Thyroid gland (tissue), 4 donors: ENCODE data around the gene PDGFA.

ENCODE experiments used
- POLR2A ChIP-seq, 2 donors: fragments of 450-650 bp; IDR thresholded peaks; one replicate each; pipeline ENCODE4 v1.6.1; 2017; ENCODE audit warnings: antibody characterized with exemption in 2 of 2, mild to moderate bottlenecking in 2 of 2, moderate library complexity in 1 of 2
- TF ChIP-seq, protein P1 (sequence below), 6 experiments: fragments of 200-600 bp in 3 of 6; fragments of 450-650 bp in 3 of 6; sonication (generic) in 3 of 6; IDR thresholded peaks; one replicate each; pipeline ENCODE4 v1.5.1; 2016 to 2019; ENCODE audit warnings: antibody characterized with exemption in 6 of 6, mild to moderate bottlenecking in 2 of 6, inconsistent platforms in 1 of 6, moderate library complexity in 1 of 6

DNA sequence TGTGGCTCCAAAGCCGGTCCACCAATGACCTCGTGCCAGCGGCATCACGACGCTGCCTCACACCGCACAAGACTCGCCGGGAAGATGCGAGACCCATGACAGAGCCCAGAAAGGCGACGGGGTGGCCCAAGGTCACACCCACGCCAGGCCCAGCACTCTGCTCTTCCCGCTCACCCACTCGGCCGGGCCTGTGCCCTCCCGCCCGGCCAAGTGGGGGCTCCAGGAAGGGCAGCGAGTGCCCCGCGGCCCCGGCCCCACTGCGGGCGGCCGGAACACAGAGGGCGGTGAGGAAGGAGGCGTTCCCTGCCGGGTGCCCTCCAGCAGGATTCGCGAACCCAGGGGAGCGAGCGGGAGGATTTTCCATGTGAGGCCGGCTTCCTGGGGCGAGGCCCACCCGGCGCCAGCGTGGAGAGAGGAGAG is 56.3 kb downstream of the PDGFA start:
- TF ChIP-seq, protein P1, sequence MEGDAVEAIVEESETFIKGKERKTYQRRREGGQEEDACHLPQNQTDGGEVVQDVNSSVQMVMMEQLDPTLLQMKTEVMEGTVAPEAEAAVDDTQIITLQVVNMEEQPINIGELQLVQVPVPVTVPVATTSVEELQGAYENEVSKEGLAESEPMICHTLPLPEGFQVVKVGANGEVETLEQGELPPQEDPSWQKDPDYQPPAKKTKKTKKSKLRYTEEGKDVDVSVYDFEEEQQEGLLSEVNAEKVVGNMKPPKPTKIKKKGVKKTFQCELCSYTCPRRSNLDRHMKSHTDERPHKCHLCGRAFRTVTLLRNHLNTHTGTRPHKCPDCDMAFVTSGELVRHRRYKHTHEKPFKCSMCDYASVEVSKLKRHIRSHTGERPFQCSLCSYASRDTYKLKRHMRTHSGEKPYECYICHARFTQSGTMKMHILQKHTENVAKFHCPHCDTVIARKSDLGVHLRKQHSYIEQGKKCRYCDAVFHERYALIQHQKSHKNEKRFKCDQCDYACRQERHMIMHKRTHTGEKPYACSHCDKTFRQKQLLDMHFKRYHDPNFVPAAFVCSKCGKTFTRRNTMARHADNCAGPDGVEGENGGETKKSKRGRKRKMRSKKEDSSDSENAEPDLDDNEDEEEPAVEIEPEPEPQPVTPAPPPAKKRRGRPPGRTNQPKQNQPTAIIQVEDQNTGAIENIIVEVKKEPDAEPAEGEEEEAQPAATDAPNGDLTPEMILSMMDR (IDR thresholded peaks at IDR 0.05), result no peak
- TF ChIP-seq POLR2A (IDR thresholded peaks at IDR 0.05), result no peak
